Colonic mucosa (tissue), 4 donors: ENCODE data around the gene REC8. TPM values are rescaled to one million over a fixed set of nuclear protein-coding genes. Genes with fewer than 3 reads are reported as not detected.

Source experiments
- DNase-seq: peaks from one replicate; pipeline ENCODE4 v3.0.0-alpha.2; 2020
- H3K27ac ChIP-seq: fragments of 200-600 bp; one replicate; pipeline ENCODE4 v1.8.0; 2021
- H3K27me3 ChIP-seq: fragments of 200-600 bp; one replicate; pipeline ENCODE4 v1.8.0; 2021
- H3K36me3 ChIP-seq: fragments of 200-600 bp; one replicate; pipeline ENCODE4 v1.8.0; 2021
- H3K4me1 ChIP-seq: fragments of 200-600 bp; one replicate; pipeline ENCODE4 v1.8.0; 2021; ENCODE audit warnings: mild to moderate bottlenecking
- H3K4me3 ChIP-seq: fragments of 200-600 bp; one replicate; pipeline ENCODE4 v1.8.0; 2021
- H3K9ac ChIP-seq, 2 donors: one replicate each; pipeline ENCODE4 v1.7.0; 2013; ENCODE audit warnings: control low read depth in 2 of 2, low read depth in 2 of 2, low read length in 2 of 2
- H3K9me3 ChIP-seq: fragments of 200-600 bp; one replicate; pipeline ENCODE4 v1.8.0; 2021
- intact Hi-C: fragments of 100-400 bp; cut with DNase I; formaldehyde crosslinking; loops from one replicate; pipeline ENCODE4 v1.14.1; 2022
- total RNA-seq, 2 donors: library from RNA; stranded (reverse); fragmentation: NEBNext Ultra II Directional in 1 of 2; extraction: Animal tissue kit (Norgen Biotek cat#: 25700) in 1 of 2; gene quantifications; one replicate each; pipeline ENCODE4 v1.2.1, GENCODE V29; 2021
- TF ChIP-seq, protein P1 (sequence below): fragments of 200-600 bp; IDR thresholded peaks from one replicate; pipeline ENCODE4 v1.8.0; 2022; ENCODE audit warnings: antibody characterized with exemption, mild to moderate bottlenecking
- donor health status: healthy.
- donor health status: DM: no; HTN: no; CAD: no.
- donor health status: DM: no; HTN: no; CAD: no.

The REC8 gene
- total RNA-seq, 2 donors from 2014 or later: 5.1 TPM

DNA sequence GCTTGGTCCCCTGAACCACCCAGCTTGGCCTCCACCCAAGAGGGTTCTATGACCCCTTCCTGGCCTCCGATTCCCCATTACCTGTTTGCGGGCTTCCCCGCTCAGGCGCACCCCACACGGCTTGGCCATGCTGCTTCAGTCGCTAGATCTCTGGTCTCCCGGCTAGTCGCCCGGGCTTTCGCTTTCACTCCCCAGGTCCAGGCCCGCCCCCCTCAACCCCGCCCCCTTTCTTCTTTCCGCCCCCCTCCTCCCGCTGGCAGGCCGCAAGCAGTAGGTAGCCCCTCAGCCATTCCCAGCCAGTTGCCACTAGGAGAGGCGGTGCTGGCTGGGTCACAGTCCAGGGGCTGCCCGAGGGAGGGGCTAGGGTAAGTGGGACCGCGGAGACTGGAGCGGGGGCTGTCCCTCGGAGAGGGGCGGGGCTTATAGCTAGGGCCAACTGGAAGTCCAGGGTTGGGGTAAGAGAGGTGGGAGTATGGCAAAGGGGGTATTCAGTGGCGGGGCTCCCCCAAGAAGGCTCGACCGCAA lies 25.4 kb upstream of the REC8 start, which contains the start of gene PSME2:
Gene PSME2, minus strand, starts transcription at position 158 of the 525 bp plus-strand sequence. Its CDS starts 29 bp downstream, at position 129.
- intact Hi-C loops: no loop called here
- peak within 1 kb of the TSS; percentile 94 for H3K4me3 ChIP-seq
- H3K9me3 ChIP-seq: no peaks in the 10 kb centered on the region
- H3K4me1 ChIP-seq: peaks cover 23% of the 10 kb centered on the region
- H3K27ac ChIP-seq: peak within 1 kb of the TSS; percentile 99
- H3K9ac ChIP-seq: peak within 1 kb of the TSS; percentile 95 to 97
- H3K27me3 ChIP-seq: no peaks in the 10 kb centered on the region
- peak; percentile 97 for DNase-seq
- peaks cover 14% of the 10 kb centered on the region for H3K36me3 ChIP-seq
- TF ChIP-seq, protein P1, sequence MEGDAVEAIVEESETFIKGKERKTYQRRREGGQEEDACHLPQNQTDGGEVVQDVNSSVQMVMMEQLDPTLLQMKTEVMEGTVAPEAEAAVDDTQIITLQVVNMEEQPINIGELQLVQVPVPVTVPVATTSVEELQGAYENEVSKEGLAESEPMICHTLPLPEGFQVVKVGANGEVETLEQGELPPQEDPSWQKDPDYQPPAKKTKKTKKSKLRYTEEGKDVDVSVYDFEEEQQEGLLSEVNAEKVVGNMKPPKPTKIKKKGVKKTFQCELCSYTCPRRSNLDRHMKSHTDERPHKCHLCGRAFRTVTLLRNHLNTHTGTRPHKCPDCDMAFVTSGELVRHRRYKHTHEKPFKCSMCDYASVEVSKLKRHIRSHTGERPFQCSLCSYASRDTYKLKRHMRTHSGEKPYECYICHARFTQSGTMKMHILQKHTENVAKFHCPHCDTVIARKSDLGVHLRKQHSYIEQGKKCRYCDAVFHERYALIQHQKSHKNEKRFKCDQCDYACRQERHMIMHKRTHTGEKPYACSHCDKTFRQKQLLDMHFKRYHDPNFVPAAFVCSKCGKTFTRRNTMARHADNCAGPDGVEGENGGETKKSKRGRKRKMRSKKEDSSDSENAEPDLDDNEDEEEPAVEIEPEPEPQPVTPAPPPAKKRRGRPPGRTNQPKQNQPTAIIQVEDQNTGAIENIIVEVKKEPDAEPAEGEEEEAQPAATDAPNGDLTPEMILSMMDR: no peak

DNA sequence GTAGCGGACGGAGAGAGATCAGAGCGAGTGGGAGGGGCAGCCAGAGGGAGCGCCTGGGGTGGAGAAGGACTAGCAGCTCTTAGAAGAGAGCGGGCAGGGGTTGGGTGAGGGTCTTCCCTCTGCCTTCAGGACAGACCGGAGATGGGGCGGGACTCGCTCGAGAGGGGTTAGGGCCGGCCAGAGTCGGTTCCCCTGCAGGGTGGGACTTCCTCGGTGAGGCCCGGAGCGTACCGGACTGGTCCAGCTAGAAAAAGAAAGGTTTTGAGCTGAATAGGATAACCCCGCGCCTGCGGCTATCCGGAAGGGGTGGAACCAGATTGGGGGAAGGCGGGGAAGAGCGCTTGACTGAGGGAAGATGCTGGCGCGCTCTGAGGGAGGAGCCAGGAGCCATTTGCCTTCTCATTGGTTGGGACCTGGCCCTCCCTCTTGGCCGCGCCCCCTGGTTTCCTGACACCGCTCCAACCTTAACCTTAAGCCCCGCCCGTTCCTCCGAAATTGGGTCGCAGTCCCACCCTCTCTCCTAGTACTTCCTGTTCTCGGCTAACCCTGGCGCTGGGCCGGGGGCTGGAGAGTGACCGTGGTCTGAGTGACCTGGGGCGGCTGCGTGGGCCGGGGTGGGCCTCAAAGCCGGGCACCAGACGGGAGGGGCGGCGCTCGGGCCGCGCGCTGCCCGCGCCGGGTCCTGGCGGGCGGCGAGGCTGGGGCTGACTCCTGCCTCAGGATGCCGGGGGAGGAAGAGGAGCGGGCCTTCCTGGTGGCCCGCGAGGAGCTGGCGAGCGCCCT lies 24.7 kb upstream of the REC8 start, which contains the start of gene RNF31:
Gene RNF31, plus strand, starts transcription at position 521 of the 783 bp plus-strand sequence. Its CDS starts 201 bp downstream, at position 722.
- TF ChIP-seq, protein P1: no peak
- intact Hi-C loops: no loop called here
- no peaks in the 10 kb centered on the region for H3K27me3 ChIP-seq
- peak; percentile 99 for DNase-seq
- peak within 1 kb of the TSS; percentile 95 to 97 for H3K9ac ChIP-seq
- H3K36me3 ChIP-seq: peaks cover 20% of the 10 kb centered on the region
- H3K4me1 ChIP-seq: peaks cover 20% of the 10 kb centered on the region
- H3K9me3 ChIP-seq: no peaks in the 10 kb centered on the region
- peak within 1 kb of the TSS; percentile 94 for H3K4me3 ChIP-seq
- peak within 1 kb of the TSS; percentile 99 for H3K27ac ChIP-seq

DNA sequence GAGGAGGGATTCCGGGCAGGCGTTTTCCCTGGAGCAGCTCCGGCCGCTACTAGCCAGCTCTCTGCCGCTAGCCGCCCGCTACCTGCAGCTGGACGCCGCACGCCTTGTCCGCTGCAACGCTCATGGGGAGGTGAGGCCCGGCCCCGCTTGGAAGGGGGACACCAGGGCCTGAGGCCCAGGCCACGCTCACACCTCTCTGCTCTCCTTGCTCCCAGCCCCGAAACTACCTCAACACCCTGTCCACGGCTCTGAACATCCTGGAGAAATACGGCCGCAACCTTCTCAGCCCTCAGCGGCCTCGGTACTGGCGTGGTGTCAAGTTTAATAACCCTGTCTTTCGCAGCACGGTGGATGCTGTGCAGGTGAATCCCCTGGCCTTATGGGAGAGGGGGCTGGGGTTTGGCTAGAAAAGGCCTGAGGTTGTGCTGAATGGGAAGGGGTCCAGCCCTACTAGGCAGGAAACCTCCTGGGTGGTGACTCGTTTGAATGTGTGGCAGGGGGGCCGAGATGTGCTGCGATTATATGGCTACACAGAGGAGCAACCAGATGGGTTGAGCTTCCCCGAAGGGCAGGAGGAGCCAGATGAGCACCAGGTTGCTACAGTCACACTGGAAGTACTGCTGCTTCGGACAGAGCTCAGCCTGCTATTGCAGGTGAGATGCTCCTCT lies 24.0 kb upstream of the REC8 start:
- intact Hi-C loops: no loop called here
- H3K27ac ChIP-seq: peak overlapping the region; percentile 99

DNA sequence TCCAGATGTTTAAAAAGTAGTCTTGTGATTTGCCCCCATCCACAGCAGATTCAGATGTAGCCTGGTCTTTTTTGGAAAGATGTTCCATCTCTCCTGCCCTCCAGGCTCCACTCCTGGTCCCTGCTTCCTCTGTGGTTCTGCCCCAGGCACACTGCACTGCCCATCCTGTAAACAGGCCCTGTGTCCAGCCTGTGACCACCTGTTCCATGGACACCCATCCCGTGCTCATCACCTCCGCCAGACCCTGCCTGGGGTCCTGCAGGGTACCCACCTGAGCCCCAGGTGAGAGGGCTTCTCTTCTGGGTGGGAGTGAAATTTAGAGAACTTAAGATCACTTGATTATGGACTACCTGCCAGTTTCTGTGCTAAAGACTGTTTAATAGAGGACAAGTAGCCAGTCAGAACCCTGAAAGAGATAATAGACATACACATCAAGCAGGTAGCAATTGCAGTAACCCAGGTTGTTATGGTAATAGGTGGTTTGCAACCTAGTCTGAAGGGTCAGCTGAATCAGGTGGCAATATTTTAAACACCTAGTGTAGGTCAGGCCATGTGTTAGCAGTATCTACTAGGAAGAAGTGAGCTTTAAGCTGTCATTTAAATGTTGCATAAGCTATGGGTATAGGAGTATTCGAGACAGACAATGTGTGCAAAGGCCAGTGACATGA lies 22.4 kb upstream of the REC8 start:
- intact Hi-C loops: no loop called here
- TF ChIP-seq, protein P1: no peak
- no peak overlapping the region for H3K27ac ChIP-seq
- DNase-seq: no peak
- H3K36me3 ChIP-seq: peaks cover 20% of the 10 kb centered on the region
- H3K27me3 ChIP-seq: no peaks in the 10 kb centered on the region
- no peak overlapping the region for H3K9ac ChIP-seq
- H3K4me3 ChIP-seq: no peak overlapping the region
- H3K4me1 ChIP-seq: peaks cover 17% of the 10 kb centered on the region
- H3K9me3 ChIP-seq: no peaks in the 10 kb centered on the region

More for the DNA sequence above, 24.0 kb upstream of the REC8 start:
- TF ChIP-seq, protein P1: no peak
- Histone ChIP-seq H3K9ac (peak overlapping the region; percentile 91 to 95), H3K4me1 (peaks cover 17% of the 10 kb centered on the region), H3K9me3 (no peaks in the 10 kb centered on the region), H3K27me3 (no peaks in the 10 kb centered on the region), H3K36me3 (peaks cover 20% of the 10 kb centered on the region), H3K4me3 (peak overlapping the region; percentile 94)
- no peak for DNase-seq

DNA sequence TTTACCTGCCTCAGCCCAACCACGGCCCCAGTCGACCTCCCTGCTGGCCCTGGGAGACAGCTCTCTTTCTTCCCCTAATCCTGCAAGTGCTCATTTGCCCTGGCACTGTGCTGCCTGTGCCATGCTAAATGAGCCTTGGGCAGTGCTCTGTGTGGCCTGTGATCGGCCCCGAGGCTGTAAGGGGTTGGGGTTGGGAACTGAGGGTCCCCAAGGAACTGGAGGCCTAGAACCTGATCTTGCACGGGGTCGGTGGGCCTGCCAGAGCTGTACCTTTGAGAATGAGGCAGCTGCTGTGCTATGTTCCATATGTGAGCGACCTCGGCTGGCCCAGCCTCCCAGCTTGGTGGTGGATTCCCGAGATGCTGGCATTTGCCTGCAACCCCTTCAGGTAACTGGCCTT lies 21.8 kb upstream of the REC8 start:
- TF ChIP-seq, protein P1: no peak
- no peak overlapping the region for H3K9ac ChIP-seq
- intact Hi-C loops: no loop called here
- H3K9me3 ChIP-seq: no peaks in the 10 kb centered on the region
- peaks cover 21% of the 10 kb centered on the region for H3K36me3 ChIP-seq
- peaks cover 17% of the 10 kb centered on the region for H3K4me1 ChIP-seq
- DNase-seq: no peak
- no peak overlapping the region for H3K4me3 ChIP-seq
- no peak overlapping the region for H3K27ac ChIP-seq
- no peaks in the 10 kb centered on the region for H3K27me3 ChIP-seq
